GM18502 (cell line): Measurements from ENCODE around the gene CYP2U1.
"Not testable (repeated sequence)": the region's sequence is repeated elsewhere in the genome, so short reads cannot be mapped to it uniquely, and the experiment has no call there.

Experiments used
- ATAC-seq: cut with Tn5 transposase; IDR thresholded peaks from one replicate; pipeline ENCODE4 v1.9.1; 2021; ENCODE audit warnings: mild to moderate bottlenecking; ENCODE audit not compliant: unreplicated experiment, poor library complexity

CYP2U1 gene

GRCh38 chr4:107916623-107917022 lies 14.7 kb upstream of the CYP2U1 start:
- no peak for ATAC-seq

- no peak for ATAC-seq
Measured at GRCh38 chr4:107917500-107917899, 13.8 kb upstream of the CYP2U1 start.

GRCh38 chr4:107922486-107923473 lies 8.6 kb upstream of the CYP2U1 start:
- no peak for ATAC-seq

GRCh38 chr4:107925713-107926112 lies 5.6 kb upstream of the CYP2U1 start:
- not testable (repeated sequence) for ATAC-seq

GRCh38 chr4:107926875-107927274 lies 4.5 kb upstream of the CYP2U1 start:
- not testable (repeated sequence) for ATAC-seq

GRCh38 chr4:107931775-107932321 lies 499 bp downstream of the CYP2U1 start:
- ATAC-seq: no peak

- no peak for ATAC-seq
Measured at GRCh38 chr4:107935246-107935645, 3.9 kb downstream of the CYP2U1 start.

GRCh38 chr4:107937040-107937439 lies 5.7 kb downstream of the CYP2U1 start:
- ATAC-seq: no peak

GRCh38 chr4:107939307-107939706 lies 8.0 kb downstream of the CYP2U1 start:
- ATAC-seq: no peak

- ATAC-seq: no peak
Measured at GRCh38 chr4:107945809-107946208, 14.5 kb downstream of the CYP2U1 start.

- ATAC-seq: no peak
Measured at GRCh38 chr4:107950746-107951540, 19.6 kb downstream of the CYP2U1 start.

GRCh38 chr4:107951551-107951950 lies 20.2 kb downstream of the CYP2U1 start:
- no peak for ATAC-seq

- no peak for ATAC-seq
Measured at GRCh38 chr4:107956011-107956410, 24.7 kb downstream of the CYP2U1 start.

GRCh38 chr4:107966903-107967302 lies 35.6 kb downstream of the CYP2U1 start:
- ATAC-seq: no peak

- not testable (repeated sequence) for ATAC-seq
Measured at GRCh38 chr4:107967519-107967918, 36.2 kb downstream of the CYP2U1 start.

- ATAC-seq: not testable (repeated sequence)
Measured at GRCh38 chr4:107967921-107968320, 36.6 kb downstream of the CYP2U1 start.

GRCh38 chr4:107970063-107970798 lies 38.9 kb downstream of the CYP2U1 start:
- no peak for ATAC-seq

GRCh38 chr4:107972605-107973004 lies 41.3 kb downstream of the CYP2U1 start:
- ATAC-seq: no peak

- no peak for ATAC-seq
Measured at GRCh38 chr4:107974523-107974922, 43.2 kb downstream of the CYP2U1 start.

- ATAC-seq: no peak
Measured at GRCh38 chr4:107977482-107977881, 46.1 kb downstream of the CYP2U1 start.
